Transverse colon (tissue), 4 donors: ENCODE data around the gene POLD4.

Source experiments
- CTCF ChIP-seq, 5 experiments: fragments of 200-600 bp in 3 of 5; fragments of 450-650 bp in 2 of 5; sonication (generic) in 3 of 5; IDR thresholded peaks; 1 replicate in 2 of 5; 2 replicates in 3 of 5; pipeline ENCODE4 v1.5.1; 2016 to 2017; ENCODE audit warnings: antibody characterized with exemption in 5 of 5, inconsistent platforms in 3 of 5, mild to moderate bottlenecking in 2 of 5, moderate library complexity in 1 of 5
- POLR2AphosphoS5 ChIP-seq, 3 donors: sonication (generic); formaldehyde crosslinking; IDR thresholded peaks; one replicate each; pipeline ENCODE4 v1.6.1; 2016; ENCODE audit warnings: antibody characterized with exemption in 3 of 3

- TF ChIP-seq CTCF (IDR thresholded peaks at IDR 0.05) = no peak
- peak in 2 of 3 donors; percentile 32 to 34 for TF ChIP-seq POLR2AphosphoS5 (IDR thresholded peaks at IDR 0.05)
Observed at GRCh38 chr11:67366961-67367760, 13.8 kb upstream of the POLD4 start.
